ENCODE results near the gene REXO2.
A peak's percentile ranks its signal among the peaks of the same experiment; 100 is the strongest.

The REXO2 gene

DNA sequence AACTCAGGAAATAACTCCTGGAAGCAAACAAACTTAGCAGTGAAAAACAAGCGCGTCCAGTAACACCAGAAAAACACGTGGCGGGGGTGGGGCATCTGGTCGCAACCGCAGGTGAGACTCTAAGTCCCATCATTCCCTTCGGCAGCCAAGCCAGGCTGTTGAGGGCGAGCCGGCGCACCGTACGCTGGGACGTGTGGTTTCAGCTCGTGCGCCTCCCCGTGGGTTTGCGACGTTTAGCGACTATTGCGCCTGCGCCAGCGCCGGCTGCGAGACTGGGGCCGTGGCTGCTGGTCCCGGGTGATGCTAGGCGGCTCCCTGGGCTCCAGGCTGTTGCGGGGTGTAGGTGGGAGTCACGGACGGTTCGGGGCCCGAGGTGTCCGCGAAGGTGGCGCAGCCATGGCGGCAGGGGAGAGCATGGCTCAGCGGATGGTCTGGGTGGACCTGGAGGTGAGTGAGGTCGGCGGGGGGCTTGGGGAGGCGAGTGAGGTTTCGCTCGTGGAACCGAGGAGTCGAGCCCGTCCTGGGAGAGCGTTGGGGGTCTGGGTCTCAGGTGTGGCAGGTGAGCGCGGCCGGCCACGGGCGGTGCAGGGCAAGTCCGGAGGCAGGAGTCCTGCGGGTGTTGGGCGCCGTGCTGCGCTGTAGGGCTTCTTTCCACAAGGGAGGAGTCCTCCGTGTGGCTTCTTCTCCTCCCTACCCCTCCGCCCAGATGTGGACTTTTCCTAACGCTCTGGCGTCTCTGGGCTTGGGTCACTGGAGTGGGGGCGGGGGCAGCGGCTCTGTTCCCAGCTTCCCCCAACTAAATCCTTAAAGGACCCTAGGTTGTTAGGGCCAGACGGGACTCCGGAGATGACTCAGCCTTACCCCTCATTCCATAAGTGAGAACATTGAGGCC is at the start of gene REXO2:
Gene REXO2, plus strand, starts transcription at position 239 of the 892 bp plus-strand sequence. Its CDS starts 62 bp downstream, at position 301.
- peak; percentile 94 for DNase-seq

DNA sequence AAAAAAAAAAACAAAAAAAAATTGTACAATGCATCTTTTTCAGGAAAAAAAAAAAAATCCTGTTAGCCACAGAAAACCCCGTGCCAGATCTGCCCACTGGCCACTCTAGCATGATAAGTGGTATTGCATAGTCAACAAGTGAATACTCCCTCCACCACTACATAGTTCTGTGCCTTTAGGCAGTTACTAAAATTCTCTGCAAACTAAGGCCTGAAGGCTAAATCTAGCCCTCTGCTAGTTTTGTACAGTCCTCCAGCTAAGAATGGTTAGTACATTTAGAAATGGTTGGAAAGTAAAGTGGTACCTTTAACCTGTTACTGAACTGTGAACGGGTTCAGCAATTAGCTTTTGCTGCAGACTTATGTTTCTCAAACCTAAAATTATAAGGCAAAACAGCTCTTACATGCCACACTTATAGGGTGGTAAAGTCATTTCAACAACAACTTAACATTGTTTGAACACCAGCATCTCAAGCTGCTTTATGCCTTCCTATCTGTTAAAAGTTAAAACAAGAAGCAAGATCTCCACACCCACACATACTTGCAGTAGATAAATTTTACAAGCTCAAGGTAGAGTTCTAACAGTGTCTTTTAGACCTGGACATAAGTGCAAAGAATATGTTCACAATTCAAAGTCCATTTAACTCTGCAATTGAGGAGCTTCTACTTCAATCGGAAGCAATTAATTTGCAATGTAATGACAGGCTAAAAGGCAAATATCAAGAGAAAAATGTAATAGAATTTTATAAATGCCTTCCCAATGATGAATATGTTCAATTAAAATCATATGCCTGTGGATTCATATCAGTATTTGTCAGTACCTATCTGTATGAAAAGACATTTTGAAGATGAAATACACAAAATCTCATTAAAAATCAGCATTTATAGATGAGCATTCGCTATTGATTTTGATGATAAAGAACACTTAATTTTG is 46.3 kb upstream of the REXO2 start:
- no peak for DNase-seq

DNA sequence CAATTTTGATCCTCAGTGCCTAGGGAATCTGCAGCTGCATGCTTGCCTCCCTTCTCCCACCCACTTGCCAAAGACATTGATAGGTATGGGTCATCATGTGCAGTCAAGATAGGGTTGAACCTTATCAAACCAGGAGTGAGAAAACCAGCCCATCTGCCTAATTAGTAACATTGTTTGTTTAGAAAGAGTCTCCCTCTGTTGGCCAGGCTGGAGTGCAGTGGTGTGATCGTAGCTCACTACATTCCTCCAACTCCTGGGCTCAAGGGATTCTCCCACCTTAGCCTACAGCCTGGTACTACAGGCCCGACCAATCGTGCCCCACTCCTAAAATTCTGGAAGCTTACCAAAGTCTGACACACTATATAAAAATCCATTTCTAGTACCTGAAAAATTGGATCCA is 43.5 kb upstream of the REXO2 start:
- no peak for DNase-seq

DNA sequence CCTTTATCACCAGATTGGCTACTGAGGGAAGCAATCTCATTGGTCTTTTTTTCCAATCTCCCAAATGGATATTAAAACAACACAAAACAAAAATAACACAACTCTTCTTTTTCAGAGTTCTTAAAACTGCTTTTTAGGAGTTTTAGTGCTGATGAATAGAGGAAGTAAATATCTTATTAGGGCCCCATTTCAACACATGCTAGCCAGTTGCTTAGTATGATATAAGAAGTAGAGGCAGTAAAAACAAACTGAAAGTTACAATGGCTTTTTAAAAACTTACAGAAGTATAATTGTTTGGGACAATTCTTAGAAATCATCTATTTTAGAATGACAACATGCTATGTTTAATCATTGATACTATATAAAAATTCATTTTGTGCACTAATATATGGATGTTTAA is 42.4 kb upstream of the REXO2 start:
- no peak for DNase-seq

DNA sequence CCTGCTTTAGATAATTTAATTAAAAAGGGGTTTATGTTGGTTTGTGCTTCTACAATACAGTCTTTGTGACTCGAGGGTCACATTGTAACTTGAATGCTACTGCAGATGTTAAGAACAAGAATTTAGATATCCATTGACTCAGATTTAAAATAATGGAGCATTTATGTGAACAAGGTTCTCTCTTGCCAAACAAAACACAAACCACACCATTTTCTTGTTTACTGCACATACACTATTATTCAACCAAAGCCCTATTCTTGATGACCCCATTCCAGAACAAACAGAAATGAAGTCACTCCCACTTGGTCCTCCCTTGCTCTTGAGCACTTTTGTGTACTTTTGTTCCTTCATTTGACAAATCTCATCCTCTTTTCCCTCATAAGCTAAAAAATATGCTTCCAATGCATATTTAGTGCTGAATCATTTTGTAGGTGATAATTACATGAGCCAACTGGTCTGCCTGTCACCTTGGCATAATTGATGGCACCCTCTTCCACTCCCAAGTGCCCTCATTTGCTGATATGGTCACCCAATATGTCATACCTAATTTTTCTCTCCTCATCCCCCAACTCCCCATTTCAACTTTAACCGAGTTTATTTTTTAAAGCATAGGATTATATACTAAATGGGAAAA is 41.8 kb upstream of the REXO2 start:
- DNase-seq = no peak

DNA sequence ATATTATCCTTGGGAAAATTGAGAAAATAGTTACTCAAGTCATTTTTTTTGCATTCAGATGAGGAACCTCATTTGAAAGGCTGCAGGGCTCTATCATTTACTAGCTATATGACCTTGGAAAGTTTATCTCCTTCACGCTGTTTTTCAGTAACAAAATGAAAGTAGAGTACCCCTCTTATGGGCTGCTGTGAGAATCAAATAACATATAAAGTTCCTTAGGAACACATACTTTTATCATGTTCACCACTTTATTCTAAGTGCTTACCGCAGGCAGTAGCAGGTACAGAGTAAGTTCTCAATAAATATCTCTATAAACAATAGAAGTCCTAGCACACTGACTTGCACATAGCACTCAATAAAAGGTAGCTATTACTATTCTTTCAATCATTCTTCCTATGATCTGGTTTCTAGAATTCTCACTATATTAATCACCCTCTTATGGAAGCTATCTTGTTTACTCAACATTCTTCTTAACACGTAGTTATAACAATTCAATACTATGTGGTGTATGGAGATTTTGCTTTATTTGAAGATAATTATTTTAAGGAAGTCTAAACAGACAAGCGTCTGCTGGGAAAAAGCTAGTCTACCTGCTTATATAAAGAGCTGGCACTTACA is 40.9 kb upstream of the REXO2 start:
- no peak for DNase-seq

DNA sequence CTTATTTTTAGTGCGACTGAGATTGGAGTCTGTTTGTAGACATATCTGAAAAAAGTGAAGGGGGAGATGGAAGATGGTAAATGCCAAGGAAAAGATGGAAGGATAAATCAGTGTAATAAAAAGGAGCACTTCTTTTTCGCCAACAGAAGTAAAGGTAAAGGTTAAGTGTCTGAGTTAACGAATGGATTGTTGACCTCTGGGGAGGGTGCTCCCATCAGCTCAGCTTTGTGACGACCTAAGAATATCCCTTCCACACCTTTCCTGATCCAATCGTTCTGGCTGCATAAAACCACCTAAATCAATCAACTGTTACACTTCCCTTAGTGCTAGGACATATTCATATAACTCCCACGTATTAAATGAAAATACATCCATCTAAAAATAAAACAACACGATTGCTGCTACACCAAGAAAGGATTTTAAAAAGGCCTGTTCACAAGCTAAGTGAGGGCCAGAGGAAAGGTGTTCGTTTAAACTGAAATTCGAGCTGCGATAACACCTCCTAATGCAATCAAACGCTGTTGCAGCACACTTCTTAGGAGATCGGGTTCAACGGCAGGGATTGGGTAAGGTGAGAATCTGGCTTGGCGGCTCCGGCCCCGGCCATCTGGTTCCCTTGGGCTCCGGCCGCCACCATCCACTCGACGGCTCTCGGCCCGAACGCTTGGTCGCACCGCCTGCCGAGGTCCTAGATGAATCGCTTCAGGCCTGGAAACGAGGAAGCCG is 39.6 kb upstream of the REXO2 start:
- peak; percentile 73 for DNase-seq

DNA sequence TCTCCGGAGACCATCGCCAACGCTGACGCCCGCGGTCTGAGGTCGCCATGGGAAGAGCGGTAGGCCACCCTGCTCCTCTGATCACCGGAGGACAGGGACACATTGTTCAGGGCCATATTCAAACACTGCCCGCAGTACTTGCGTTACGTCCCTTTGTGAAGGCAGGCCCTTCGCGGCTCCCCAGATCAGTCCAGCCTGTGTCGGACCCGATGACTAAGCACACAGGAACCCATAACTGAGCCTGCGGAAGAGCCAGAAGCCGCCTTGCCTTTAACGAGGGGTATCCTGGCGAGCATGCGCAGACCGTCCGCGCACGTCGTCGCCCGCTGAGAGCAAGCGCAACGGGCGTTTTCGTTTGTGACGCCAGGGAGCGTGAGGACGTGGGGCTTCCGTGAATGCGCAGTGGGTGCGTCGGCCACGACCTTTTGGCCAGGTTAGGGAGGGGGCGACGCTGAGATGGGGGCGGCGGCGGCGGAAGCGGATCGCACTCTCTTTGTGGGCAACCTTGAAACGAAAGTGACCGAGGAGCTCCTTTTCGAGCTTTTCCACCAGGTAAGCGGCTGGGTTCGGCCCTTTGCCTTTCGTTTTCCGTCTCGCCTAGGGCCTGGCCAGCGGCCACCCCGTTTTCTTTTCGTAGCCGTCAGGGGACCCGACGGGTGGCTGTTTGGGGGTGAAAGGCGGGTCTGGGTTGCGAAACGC is 38.9 kb upstream of the REXO2 start, which contains the start of the genes C11orf71 and RBM7:
Gene C11orf71, minus strand, starts transcription at position 296 of the 699 bp plus-strand sequence. Its CDS starts 180 bp downstream, at position 116.
Gene RBM7, plus strand, starts transcription at position 451 of the 699 bp plus-strand sequence. Its CDS starts 6 bp downstream, at position 457.
- peak; percentile 96 for DNase-seq

DNA sequence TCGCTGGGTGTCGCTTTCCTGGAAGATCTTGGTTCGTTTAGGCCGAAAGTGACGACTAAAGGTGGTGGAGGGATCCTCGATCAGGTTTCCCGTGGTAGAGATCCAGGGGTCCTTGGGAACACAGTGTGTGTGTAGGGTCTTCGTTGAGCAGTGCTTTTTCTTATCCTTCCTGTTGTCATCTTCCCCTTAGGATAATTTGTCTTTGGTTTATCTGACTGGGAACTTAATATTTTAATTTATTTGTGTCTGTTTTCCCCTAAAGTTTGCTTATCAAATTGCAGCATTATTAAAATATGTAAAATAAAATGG is 38.4 kb upstream of the REXO2 start:
- DNase-seq = peak; percentile 74

DNA sequence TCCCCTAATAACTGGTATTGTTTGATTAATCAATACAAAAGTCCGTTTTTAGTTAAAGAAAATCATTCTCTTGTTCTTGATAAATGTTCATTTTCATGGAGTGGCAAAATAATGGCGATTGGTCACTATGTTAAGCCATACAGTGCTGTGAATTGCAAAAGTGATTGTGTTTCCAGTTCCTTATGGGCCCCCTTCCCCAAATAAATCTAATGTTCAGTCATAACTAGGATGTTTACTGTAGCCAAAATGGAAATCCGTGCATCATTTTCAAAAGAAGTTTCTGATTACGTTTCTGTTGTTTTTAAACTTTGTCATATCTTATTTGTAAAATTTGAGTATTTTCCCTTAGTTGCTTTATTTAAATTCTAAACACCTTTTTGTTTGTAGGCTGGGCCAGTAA is 38.0 kb upstream of the REXO2 start:
- no peak for DNase-seq

DNA sequence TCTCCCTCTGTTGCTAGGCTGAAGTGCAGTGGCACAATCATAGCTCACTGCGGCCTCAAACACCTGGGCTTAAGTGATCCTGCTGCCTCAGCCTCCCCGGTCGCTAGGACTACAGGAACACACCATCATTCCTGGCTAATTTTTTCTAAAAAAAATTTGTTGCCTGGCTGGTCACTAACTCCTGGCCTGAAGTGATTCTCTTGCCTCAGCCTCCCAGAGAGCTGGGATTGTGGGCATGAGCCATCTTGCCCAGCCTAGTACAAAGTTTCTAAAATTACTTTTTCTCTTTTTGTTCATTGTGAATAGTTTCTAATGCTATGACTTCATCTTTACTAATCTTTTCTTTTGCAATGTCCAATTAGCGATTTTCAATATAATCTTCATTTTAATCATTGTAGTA is 26.3 kb upstream of the REXO2 start:
- no peak for DNase-seq

DNA sequence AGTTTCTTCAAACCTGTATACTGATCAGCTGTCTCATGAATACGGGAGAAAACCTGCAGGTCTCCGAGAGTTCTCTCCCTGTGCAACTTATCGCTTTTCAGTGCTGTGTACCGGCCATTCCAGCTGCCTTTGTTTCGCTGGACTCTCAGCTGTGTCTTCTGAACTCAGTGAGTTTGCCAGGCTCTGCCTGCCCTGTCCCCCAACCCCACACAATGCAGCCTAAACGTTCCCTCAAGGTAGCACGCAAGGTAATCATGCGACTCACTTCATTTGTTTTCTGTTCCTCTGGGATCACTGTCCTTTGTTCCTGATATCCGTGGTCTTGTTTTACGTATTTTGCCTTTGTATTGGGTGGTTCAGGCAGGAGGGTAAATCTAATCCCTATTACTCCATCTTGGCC is 25.3 kb upstream of the REXO2 start:
- DNase-seq = no peak

DNA sequence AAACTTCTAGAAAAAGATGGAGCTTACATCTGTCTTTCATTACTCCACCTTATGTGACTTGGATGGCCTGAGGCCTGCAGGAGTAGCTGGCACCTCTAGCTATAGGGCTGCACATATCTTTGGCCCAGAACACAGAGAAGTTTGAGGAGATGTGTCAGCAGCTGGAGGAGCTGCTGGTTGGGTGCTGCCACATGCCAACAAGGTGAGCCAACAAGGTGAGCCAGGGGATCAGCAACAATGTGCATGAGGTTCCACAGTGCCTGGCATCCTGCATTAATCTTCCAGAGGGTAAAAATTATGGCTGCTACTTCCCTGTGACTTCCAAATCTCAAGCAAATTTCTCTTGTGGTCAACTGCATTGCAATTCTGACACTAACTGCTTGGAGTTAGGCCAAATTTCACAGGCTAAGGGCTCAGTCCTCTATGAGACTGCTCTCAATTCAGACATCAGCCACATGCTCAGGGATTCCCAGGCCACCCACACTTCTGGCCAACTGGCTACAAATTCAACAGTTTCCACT is 22.8 kb upstream of the REXO2 start:
- DNase-seq = no peak

DNA sequence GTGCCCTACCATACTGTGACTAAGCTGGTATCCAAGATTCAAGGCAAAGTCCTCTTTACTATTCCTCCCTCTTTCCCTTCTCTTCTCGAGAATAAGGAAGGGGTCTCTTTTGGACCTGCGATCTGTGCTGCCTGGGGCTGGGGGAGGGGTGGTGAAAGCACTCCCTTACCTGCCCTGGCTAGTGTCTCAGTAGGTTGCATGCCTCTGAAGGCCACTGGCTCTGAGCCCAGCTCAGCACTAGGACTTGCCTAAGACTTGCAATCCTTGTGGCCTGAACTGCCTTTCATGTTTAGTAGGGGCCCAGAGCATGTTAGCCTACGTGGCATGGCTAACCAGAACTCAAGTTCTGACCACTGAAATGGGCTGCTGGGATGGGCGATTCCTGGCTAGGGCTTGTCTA is 13.0 kb upstream of the REXO2 start:
- no peak for DNase-seq

DNA sequence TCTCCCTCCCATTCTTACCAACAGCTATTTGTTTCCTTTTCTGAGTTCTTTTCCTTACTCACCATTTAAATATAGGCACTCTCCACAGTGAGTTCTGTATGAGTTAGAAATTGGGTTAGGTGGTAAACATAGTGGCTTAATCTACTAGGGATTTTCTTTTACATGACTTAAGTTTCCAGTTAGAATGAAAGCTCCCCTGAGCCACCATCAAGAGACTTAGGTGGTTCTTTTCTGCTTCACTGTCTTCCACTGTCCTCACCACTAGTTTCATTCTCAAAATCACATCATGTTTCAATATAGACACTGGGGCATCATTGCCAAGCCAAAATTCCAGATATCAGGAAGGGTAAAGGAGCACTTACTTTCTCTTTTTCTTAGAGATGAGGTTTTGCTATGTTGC is 9.0 kb upstream of the REXO2 start:
- no peak for DNase-seq

DNA sequence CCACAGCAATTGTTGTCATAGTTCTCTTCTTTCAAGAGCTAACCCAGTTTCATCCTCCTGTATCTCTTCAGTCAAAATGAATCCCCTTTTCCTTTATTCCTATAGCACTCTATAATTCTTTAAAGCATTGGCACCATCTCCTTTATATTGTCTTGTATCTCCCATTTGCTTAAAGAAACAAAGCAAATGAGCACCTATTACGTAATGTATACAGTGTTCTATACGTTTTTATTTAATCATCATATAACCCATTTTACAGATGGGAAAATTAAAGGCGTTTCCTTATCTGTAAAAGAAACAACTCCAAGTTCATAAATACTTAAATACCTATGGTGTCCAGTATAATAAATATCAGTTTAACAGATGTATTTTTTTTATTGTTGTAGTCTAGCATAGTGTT is 6.4 kb upstream of the REXO2 start:
- no peak for DNase-seq

DNA sequence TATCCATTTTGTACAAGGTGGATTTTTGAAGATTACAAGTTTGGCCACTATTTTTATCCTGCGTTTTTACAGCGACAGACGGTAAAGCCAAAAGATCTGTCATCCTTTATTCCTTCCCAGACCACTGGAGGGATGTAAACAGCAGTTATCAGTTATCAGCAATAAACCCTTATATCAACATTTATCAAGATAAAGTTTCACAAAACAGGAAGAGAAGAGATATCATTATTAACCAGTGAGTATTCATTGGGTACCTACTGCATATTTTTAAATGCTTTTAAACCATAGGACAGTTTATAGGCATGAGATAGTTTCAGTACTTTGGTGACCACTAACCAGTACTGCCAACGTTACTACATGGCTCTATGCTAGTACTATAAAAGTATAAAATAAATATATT is 5.9 kb upstream of the REXO2 start:
- DNase-seq = no peak

DNA sequence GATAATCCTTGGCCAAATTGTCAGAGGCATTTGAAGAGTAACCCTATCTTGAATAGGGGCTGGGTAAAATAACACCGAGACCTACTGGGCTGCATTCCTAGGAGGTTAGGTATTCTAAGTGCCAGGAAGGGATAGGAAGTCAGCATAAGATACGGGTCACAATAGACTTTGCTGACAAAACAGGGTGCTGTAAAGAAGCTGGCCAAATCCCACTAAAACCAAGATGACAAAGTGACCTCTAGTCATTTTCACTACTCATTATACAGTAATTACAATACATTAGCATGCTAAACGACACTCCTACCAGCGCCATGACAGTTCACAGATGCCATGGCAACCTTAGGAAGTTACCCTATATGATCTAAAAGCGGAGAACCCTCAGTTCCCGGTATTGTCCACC is 964 bp upstream of the REXO2 start:
- no peak for DNase-seq

DNA sequence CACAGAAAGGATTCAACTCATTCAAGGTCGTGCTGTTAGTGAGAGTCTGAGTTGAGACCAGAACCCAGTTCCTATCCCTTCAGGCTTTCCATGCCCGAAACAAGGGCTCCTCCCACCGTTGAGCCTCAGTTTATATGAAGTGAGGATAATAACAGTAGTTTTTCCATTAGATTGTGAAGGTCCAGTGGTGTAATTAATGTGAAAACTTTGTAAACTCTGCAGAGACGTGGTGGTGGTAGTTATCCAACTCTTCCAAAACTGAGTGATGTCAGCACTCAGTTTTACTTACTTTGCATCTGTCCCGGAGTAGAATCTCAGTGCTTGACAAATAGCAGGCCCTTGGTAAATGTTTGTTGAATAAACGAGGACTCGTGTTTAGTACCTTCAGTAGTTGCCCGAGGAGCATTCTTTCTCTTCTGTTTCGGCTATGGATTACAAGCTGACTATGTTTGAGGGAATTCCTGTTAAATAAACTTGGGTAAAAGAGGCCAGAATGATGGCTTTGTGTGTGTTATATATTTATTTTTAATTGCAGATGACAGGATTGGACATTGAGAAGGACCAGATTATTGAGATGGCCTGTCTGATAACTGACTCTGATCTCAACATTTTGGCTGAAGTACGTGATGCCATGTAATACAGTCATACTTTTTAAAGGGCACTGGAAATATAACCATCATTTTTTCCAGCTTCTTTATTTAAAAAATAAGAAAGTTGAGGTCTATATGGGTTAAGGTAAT is 1.0 kb downstream of the REXO2 start:
- DNase-seq = peak; percentile 26

DNA sequence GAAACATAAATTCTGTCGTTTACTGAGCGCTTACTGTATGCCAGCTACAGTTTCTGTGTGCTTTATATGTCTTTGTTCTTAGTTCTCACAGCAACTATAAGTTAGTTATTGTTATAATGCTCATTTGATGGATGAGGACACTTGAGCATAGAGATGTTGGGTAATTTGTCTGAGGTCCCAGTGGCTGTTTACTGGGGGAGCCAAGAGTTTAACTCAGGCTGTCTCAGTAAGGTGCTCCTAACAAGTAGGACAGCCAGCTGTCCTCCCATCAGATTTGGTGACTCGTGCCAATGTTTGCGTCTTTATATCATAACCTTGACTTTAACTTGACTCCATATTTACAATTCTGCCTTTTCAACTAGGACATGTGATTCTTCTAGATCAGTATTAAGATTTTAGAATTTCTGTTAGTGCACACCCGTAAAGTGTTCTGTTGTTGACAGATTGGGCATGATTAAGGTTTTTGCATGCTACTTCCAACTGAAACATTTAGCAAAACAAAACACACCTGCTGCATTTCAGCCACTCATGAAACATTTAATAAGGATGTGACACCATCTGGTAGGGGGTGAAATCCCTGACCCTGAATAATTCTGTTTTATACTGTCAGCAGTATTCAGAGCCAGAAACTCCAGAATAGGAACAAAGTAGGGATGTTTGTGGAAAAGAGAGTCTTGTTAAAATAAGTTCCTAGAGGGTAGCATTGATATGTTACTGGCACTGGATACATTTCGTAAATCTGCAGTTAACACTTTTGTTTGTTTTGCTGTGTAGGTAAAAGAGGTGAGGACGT is 1.9 kb downstream of the REXO2 start:
- peak; percentile 87 for DNase-seq

Data from NCI-H1105 treated with DMSO at 0.1 percent for 48 hours (cell line).